MM.1S (cell line): ENCODE results near the gene RARA.
"Not testable (repeated sequence)": the region's sequence is repeated elsewhere in the genome, so short reads cannot be mapped to it uniquely, and the experiment has no call there.

Source experiments
- DNase-seq: peaks from one replicate; pipeline ENCODE4 v3.0.0-alpha.2; 2015
- H2AFZ ChIP-seq: fragments of 300-600 bp; sonication (generic); 2 replicates; pipeline ENCODE4 v1.6.0; 2016; ENCODE audit warnings: antibody characterized with exemption, low read length
- H3F3A ChIP-seq: fragments of 300-600 bp; sonication (generic); 2 replicates; pipeline ENCODE4 v1.6.1; 2016; ENCODE audit warnings: mild to moderate bottlenecking, antibody characterized with exemption, low read length, moderate library complexity, mixed read lengths; ENCODE audit not compliant: insufficient read depth
- H3K27ac ChIP-seq: fragments of 300-600 bp; sonication (generic); 2 replicates; pipeline ENCODE4 v1.5.1; 2016; ENCODE audit warnings: mild to moderate bottlenecking, low read length
- H3K27me3 ChIP-seq: fragments of 300-600 bp; sonication (generic); replicated peaks from 2 replicates; pipeline ENCODE4 v1.6.0; 2016; ENCODE audit warnings: low read length; ENCODE audit not compliant: insufficient read depth
- H3K36me3 ChIP-seq: fragments of 300-600 bp; sonication (generic); replicated peaks from 2 replicates; pipeline ENCODE4 v1.6.1; 2016; ENCODE audit warnings: mild to moderate bottlenecking, low read length, mixed read lengths; ENCODE audit not compliant: insufficient read depth
- H3K4me1 ChIP-seq: fragments of 300-600 bp; sonication (generic); 2 replicates; pipeline ENCODE4 v1.6.1; 2016; ENCODE audit warnings: low read length, mixed read lengths
- H3K4me2 ChIP-seq: fragments of 300-600 bp; sonication (generic); 2 replicates; pipeline ENCODE4 v1.6.0; 2016; ENCODE audit warnings: low read depth, low read length
- H3K4me3 ChIP-seq: fragments of 300-600 bp; sonication (generic); 2 replicates; pipeline ENCODE4 v1.5.1; 2016; ENCODE audit warnings: low read length, mixed read lengths
- H3K79me2 ChIP-seq: fragments of 300-600 bp; sonication (generic); 2 replicates; pipeline ENCODE4 v1.6.1; 2016; ENCODE audit warnings: mixed run types, low read length, mixed read lengths
- H3K9ac ChIP-seq: fragments of 300-600 bp; sonication (generic); 2 replicates; pipeline ENCODE4 v1.6.1; 2016; ENCODE audit warnings: low read length, mixed read lengths
- H3K9me2 ChIP-seq: fragments of 300-600 bp; sonication (generic); replicated peaks from 2 replicates; pipeline ENCODE4 v1.6.1; 2016; ENCODE audit warnings: mild to moderate bottlenecking, low read length, mixed read lengths; ENCODE audit not compliant: insufficient read depth
- H3K9me3 ChIP-seq: fragments of 300-600 bp; sonication (generic); replicated peaks from 2 replicates; pipeline ENCODE4 v1.6.1; 2016; ENCODE audit warnings: mild to moderate bottlenecking, low read length, mixed read lengths; ENCODE audit not compliant: insufficient read depth
- H4K20me1 ChIP-seq: fragments of 300-600 bp; sonication (generic); 2 replicates; pipeline ENCODE4 v1.6.1; 2016; ENCODE audit warnings: mild to moderate bottlenecking, low read length, moderate library complexity, mixed read lengths; ENCODE audit not compliant: insufficient read depth
- EZH2 ChIP-seq: fragments of 300-600 bp; sonication (generic); optimal IDR thresholded peaks from 2 replicates; pipeline ENCODE3; 2017; ENCODE audit warnings: low read depth, mild to moderate bottlenecking, antibody characterized with exemption, low read length, mixed read lengths
- EZH2phosphoT487 ChIP-seq: fragments of 300-600 bp; sonication (generic); IDR thresholded peaks from 2 replicates; pipeline ENCODE4 v1.6.1; 2018; ENCODE audit warnings: antibody characterized with exemption, low read length
- TF ChIP-seq, protein P1 (sequence below): fragments of 300-600 bp; sonication (generic); IDR thresholded peaks from 2 replicates; pipeline ENCODE4 v1.5.1; 2016; ENCODE audit warnings: antibody characterized with exemption, low read length, mixed read lengths

The RARA gene

GRCh38 chr17:40377832-40378231, 68.9 kb downstream of the RARA start:
- no peak for DNase-seq
- Histone ChIP-seq H2AFZ (no peak overlapping the region), H3K4me1 (no peaks in the 10 kb centered on the region), H3K4me2 (no peak overlapping the region), H3K79me2 (no peaks in the 10 kb centered on the region), H3K36me3 (no peaks in the 10 kb centered on the region), H3K9me2 (no peaks in the 10 kb centered on the region), H3F3A (no peaks in the 10 kb centered on the region), H3K4me3 (no peak overlapping the region), H3K9ac (no peak overlapping the region), H3K9me3 (no peaks in the 10 kb centered on the region), H3K27ac (no peak overlapping the region), H3K27me3 (no peaks in the 10 kb centered on the region), H4K20me1 (no peaks in the 10 kb centered on the region)
- TF ChIP-seq EZH2phosphoT487 (no peak), EZH2 (no peak)
- TF ChIP-seq, protein P1, sequence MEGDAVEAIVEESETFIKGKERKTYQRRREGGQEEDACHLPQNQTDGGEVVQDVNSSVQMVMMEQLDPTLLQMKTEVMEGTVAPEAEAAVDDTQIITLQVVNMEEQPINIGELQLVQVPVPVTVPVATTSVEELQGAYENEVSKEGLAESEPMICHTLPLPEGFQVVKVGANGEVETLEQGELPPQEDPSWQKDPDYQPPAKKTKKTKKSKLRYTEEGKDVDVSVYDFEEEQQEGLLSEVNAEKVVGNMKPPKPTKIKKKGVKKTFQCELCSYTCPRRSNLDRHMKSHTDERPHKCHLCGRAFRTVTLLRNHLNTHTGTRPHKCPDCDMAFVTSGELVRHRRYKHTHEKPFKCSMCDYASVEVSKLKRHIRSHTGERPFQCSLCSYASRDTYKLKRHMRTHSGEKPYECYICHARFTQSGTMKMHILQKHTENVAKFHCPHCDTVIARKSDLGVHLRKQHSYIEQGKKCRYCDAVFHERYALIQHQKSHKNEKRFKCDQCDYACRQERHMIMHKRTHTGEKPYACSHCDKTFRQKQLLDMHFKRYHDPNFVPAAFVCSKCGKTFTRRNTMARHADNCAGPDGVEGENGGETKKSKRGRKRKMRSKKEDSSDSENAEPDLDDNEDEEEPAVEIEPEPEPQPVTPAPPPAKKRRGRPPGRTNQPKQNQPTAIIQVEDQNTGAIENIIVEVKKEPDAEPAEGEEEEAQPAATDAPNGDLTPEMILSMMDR: no peak

DNA sequence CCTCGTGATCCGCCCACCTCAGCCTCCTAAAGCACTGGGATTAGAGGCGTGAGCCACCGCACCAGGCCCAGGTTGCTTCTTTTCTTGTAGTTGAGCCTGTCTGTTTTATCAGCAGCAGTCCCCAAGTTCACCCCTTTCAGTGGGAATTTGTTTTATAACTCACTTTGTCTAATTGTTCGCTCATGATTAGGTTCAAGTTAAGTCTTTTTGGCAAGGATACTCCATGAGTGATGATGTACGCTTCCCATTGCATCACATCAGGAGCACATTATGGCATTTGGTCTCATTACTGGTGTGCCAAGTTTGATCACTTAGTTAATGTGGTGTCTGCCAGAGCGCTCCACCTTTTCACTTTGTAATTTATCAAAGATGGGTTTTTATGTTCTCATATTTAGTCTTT, 70.0 kb downstream of the RARA start:
- no peak for DNase-seq
- Histone ChIP-seq H3K36me3 (no peaks in the 10 kb centered on the region), H3K4me1 (no peaks in the 10 kb centered on the region), H3K4me3 (no peak overlapping the region), H3K9me3 (no peaks in the 10 kb centered on the region), H3F3A (no peaks in the 10 kb centered on the region), H3K27me3 (no peaks in the 10 kb centered on the region), H3K9me2 (no peaks in the 10 kb centered on the region), H3K27ac (no peak overlapping the region), H2AFZ (no peak overlapping the region), H3K9ac (no peak overlapping the region), H4K20me1 (no peaks in the 10 kb centered on the region), H3K4me2 (no peak overlapping the region), H3K79me2 (no peaks in the 10 kb centered on the region)
- TF ChIP-seq EZH2 (no peak), EZH2phosphoT487 (no peak)
- TF ChIP-seq, protein P1: no peak

DNA sequence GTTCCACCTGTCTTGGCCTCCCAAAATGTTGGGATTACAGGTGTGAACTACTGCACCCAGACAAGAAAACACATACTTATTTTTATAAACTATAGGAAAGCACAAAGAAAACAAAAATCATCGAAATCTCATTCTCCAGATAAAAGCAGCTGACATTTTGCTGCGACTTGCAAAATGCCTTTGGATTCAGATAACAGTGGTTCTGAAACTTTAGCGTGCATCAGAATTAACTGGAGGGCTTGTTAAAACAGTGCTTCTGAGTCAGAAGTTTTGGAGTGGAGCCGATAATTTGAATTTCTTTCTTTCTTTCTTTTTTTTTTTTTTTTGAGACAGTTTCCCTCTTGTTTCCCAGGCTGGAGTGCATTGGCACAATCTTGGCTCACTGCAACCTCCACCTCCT, 73.3 kb downstream of the RARA start:
- H3K27ac ChIP-seq: no peak overlapping the region
- no peak for DNase-seq
- H3F3A ChIP-seq: no peaks in the 10 kb centered on the region
- H3K4me1 ChIP-seq: no peaks in the 10 kb centered on the region
- no peaks in the 10 kb centered on the region for H3K9me2 ChIP-seq
- TF ChIP-seq EZH2: no peak
- TF ChIP-seq EZH2phosphoT487: no peak
- TF ChIP-seq, protein P1: no peak
- H3K27me3 ChIP-seq: no peaks in the 10 kb centered on the region
- H3K9me3 ChIP-seq: no peaks in the 10 kb centered on the region
- H4K20me1 ChIP-seq: no peaks in the 10 kb centered on the region
- H3K4me3 ChIP-seq: no peak overlapping the region
- no peaks in the 10 kb centered on the region for H3K36me3 ChIP-seq
- H2AFZ ChIP-seq: no peak overlapping the region
- no peak overlapping the region for H3K4me2 ChIP-seq
- H3K79me2 ChIP-seq: no peaks in the 10 kb centered on the region
- H3K9ac ChIP-seq: no peak overlapping the region

DNA sequence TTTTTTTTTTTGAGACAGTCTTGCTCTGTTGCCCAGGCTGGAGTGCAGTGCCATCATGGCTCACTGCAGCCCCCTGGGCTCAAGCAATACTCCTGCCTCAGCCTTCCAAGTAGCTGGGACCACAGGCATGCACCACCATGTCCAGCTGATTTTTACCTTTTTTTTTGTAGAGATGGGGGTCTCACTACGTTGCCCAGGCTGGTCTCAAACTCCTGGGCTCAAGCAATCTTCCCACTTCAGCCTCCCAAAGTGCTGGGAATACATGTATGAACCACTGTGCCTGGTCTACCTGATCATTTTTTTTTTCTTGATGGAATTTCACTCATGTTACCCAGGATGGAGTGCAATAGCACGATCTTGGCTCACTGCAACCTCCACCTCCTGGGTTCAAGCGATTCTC, 77.6 kb downstream of the RARA start:
- H3K9me2 ChIP-seq, H3K4me1 ChIP-seq, H2AFZ ChIP-seq, H3K4me2 ChIP-seq, H3K27ac ChIP-seq, H3K79me2 ChIP-seq, H4K20me1 ChIP-seq, H3K27me3 ChIP-seq, H3K9me3 ChIP-seq, H3K4me3 ChIP-seq, DNase-seq, H3K9ac ChIP-seq: not testable (repeated sequence)
- Histone ChIP-seq H3F3A (peaks cover 19% of the 10 kb centered on the region; the same call in 1 of the 2 replicates), H3K36me3 (peaks cover 19% of the 10 kb centered on the region)
